GM10847 (cell line): ENCODE results near the gene CLSTN1.

Experiments
- POLR2A ChIP-seq: IDR thresholded peaks from 2 replicates; pipeline ENCODE4 v1.6.1; 2011; ENCODE audit not compliant: insufficient read length; ENCODE audit errors: extremely low read depth

CLSTN1 gene

DNA sequence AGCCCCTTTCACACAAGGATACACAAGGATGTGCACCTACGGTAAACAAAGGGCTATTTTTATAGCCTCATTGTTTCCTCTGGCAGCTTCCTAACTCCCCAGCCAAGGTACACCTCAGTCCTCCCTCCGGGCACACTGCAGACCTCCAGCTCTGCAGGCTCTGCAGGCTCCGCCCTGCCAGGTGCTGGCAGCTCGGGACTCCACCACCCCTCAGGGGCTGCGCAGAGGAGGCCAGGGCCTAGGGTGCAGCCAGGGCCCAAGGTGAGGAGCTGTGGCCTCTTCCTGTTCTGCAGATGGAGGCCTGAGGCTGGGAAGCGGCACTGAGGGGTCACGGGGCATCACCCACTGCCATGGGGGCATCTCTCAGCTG, 19.8 kb upstream of the CLSTN1 start:
- no peak for TF ChIP-seq POLR2A

DNA sequence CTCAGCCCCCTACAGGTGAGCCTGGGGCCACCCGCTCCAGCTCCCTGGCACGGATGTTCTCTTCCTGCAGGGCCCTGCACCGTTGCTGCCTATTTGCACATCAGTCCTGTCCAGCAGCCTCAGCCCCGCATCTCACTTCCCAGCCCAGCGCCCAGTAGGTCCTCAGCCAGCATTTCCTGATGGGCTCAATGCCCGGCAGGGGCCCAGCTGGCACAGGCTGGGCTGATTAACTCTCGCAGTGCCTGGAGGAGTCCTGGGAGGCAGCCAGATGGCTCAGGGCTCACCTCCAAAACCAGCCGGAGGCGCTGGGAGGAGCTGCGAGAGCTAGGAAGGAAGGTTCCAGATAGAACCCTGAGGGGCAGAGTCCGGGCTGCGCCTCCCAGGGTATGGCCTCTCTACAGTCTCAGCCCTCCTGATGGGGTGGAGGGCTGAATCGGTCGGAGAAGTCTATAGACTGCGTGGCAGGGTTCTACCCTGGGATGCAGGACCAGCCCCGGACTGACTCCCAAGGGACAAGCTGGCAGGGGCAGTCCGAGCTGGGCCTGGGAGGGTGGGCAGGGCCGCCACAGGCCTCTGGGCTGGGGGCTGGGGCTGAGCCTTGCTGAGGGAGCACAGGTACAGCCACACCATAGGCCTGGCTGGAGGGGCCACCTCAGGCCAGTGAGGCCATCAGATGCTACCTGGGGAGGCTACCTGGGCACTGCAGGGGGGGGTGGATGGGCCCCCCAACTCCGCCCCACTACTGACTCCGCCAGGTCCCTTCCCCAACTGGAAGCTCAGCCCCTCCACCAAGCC, 19.2 kb upstream of the CLSTN1 start:
- no peak for TF ChIP-seq POLR2A

DNA sequence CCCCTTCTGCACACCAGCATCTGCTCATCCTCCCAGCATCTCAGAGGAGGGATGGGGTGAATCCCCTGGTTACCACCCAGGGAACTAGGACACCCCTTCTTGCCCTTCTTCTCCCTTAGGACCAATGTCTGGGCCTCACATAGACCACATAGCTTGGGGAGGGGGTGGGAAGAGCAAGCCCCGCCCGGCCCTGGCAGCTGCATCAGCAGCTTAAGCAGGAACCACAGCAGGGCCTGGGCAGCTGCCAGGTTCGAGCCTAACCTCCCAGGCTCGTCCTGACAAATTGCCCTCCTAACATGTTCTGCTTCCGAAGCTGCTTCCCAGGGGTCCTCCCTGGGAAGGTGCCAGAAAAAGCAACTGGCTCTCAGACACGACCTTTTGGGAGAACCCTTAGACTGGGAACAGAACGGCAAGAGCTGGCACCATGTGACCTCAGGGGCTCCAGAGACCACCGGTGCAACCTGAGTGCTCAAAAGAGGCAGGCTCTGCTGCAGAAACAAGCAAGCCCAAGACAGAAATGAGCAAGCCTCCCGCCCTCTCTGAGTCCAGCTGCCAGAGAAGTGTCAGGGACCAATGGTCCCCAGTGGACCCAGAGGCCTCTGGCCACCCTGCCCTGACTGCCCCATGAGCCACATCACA, 18.4 kb upstream of the CLSTN1 start:
- no peak for TF ChIP-seq POLR2A

DNA sequence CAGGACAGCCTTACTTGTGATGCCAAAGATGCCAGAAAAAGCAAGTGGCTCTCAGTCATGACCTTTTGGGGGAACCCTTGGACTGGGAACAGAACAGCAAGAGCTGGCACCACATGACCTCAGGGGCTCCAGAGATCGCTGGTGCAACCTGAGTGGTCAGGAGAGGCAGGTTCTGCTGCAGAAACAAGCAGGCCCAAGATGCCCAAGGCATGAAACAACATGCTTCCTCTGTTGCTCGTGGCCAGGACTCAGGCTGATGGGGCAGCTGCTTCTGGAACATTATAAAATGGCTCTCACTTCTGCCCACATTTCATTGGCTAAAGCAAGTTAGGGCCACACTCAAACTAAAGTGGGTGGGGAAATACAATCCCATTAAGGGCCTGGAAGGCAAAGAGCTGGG, 17.7 kb upstream of the CLSTN1 start:
- no peak for TF ChIP-seq POLR2A

DNA sequence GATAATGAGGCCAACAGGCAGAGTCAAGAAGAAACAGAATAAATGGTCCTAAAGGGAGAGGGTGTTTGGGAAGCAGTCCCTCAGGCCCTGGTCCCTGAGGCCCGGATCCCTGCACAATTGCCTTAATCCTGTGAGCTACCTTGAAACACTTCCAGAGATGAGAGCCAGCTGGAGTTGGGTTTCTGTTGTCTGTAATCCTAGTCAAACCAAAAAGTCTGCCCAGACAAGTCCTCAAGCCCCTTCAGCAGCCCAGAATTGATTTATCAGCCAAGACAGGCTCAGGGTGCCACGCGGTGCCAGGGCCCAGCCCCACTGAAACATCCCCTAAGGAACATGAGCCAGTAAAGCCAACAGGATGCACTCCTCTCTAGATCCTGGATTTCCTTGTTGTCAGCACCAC, 16.4 kb upstream of the CLSTN1 start:
- TF ChIP-seq POLR2A = no peak

DNA sequence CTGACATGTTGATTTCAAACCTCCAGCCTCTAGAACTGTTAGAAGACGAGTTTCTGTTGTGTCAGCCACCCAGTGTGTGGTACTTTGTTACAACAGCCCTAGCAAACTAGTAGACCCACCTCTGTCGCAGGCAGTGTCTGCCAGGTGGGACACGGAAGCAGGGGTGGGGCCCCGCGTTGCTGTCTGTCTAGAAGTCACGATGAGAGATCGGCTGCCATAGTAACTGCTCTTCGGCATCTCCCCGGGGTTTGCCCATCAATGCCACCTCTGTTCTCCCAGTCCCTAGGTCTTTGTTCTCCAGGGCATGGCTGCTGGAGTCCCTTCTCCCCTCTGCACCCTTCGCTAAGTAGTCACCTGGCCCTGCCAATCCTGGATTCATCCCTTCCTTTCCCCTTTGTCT, 15.2 kb upstream of the CLSTN1 start:
- TF ChIP-seq POLR2A = no peak

DNA sequence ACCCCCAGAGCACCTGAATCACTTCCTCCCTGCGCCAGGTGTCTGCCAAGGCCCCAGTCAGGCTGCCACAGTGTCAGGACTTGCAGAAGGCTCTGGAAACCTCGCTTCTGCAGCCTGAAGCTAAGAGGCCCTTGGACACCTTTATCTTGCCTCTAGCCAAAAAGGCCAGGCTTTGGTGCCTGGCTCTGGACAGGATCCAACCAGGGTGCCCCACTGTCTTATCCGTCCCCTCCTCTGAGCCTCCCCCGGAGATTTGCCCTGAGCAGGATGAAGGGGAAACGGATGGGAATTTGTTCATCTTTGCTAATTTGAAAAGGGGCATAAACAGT, 12.8 kb upstream of the CLSTN1 start:
- TF ChIP-seq POLR2A = no peak

DNA sequence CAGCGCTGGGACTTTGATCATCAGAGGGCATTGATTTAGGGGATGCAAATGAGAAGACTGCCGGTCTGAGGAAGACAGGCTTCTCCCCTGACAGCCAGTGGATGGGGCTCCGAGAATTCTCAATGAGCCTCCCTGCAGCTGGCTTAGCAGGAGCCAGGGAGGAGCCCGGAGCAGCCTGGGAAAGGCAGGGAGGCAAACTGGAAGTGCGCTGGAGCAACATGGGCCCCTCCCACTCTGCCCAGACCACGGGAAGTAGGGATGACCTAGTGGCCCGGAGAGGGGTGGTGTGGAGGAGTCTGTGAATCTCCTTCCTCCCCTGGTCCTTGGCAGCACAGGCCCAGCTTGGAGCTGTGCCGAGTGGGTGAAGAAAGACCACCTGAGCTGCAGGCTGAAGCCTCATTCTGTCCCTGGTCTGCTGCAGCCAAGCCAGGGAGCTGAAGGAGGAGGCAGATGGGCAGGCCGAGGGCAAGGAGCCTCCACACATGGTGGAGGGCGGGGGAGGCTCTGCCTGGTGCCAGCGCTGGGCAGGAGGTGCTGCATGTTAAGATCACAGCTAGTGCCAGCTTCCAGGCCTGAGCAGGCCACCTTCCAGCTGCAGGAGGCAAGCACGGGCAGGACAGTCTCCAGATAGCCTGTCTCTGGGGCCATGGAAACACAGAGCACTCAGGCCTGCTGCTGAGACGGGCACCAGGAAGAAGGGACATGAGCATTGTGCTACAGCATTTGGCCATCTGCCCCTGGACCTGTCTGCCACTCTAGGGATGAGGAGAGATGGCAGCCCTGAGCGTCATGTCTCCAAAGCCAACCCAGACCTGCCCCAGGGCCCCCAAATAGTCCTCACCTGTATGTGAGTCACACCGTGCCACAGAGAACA, 12.2 kb upstream of the CLSTN1 start:
- no peak for TF ChIP-seq POLR2A

DNA sequence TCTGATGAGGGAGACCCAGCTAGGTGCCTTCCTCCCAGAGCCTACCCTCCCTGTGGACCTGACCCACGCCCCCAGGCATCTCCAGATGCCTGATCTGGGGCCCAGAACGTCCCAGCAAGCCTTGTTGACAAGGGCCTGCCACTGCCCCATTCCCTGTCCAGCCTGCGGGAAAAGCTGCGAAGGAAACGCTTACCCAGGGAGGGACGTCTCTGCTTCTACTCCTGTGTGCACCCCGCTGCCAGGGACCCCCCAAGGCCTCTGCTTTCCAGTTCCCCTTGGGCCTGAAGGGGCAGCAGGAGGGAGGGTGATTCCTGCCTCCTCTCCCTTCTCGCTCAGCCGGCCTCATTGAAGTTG, 11.6 kb upstream of the CLSTN1 start:
- TF ChIP-seq POLR2A = no peak

DNA sequence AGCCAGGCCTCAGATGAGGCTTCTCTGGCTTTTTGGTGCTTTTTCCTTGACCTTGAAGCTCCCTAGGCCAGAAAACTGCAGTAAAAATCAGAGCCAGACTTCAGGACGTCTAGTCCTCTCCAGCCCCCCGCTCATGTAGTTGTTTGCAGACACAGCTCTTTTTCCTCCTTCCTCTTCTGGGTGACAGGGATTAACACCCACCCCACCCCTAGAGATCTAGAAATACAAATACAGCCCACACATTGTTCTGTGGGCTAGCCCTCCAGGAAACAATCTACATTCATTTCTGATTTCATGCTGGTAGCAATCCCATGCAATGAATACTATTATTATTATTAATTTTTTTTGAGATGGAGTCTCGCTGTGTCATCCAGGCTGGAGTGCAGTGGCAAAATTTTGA, 9.9 kb upstream of the CLSTN1 start:
- no peak for TF ChIP-seq POLR2A

DNA sequence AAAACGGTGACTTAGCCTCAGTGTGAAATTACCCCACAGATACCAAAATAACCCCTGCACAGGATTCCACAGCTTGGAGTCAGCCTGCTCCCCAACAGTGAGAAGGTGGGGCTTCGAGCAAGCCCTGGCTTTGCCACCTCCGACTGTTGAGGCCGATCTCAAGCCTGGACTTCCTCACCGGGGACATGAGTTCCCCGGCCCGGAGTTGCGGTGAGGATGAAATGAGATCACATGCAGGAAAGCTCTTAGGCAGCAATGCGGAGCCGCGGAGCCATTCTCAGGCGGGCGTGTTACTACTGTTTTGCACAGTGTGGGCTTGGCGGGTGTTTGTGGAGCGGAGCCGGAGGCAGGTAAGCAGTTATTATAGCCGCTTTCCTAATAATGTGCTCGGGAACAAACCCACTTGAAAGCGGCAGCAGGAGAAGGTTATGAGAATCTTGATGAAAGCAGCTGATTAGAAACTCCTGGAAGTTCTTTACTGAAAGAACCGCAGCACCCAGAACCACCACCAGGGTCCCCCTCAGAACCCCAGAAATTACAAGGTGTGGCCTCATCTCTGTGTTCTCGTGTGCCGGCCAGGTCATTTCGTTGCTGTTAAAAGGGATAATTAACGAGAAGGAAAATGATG, 3.9 kb upstream of the CLSTN1 start:
- no peak for TF ChIP-seq POLR2A

DNA sequence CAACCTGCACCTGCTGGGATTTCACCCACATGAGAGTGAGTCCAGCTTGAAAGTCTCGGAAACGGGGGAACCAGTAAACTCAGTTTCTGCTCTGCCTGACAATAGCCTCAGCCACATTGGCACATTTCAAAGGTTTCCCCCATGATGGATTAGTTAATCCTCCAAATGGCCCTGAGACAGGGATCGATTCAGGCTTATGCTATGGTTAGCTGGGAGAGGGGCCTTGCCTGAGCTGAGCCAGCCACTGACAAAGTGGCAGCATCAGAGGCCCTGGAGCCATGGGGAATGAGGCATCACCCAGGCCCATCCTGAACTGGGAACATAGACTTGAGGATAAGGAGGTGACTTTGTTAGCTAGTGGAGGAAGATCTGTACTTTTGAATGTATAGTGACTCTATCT, 2.9 kb upstream of the CLSTN1 start:
- TF ChIP-seq POLR2A = no peak

DNA sequence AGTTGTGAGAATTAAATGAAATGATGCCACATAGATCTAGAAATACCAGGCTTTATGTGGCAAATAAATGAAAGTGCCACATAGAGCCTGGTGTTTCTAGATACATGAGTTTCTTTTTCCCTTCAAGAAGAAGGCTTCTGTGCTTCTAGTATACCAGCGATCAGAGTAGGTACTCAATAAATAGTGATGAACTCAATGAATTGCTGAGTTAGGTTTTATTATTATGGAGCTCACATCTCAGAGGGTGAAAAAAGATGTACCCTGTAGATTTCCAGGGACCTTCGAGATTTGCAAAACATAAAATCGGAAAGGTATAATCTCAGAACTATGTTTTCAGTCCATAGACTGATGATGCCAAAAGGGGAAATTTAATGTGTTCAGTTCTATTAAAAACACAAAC, 2.3 kb upstream of the CLSTN1 start:
- TF ChIP-seq POLR2A = no peak

DNA sequence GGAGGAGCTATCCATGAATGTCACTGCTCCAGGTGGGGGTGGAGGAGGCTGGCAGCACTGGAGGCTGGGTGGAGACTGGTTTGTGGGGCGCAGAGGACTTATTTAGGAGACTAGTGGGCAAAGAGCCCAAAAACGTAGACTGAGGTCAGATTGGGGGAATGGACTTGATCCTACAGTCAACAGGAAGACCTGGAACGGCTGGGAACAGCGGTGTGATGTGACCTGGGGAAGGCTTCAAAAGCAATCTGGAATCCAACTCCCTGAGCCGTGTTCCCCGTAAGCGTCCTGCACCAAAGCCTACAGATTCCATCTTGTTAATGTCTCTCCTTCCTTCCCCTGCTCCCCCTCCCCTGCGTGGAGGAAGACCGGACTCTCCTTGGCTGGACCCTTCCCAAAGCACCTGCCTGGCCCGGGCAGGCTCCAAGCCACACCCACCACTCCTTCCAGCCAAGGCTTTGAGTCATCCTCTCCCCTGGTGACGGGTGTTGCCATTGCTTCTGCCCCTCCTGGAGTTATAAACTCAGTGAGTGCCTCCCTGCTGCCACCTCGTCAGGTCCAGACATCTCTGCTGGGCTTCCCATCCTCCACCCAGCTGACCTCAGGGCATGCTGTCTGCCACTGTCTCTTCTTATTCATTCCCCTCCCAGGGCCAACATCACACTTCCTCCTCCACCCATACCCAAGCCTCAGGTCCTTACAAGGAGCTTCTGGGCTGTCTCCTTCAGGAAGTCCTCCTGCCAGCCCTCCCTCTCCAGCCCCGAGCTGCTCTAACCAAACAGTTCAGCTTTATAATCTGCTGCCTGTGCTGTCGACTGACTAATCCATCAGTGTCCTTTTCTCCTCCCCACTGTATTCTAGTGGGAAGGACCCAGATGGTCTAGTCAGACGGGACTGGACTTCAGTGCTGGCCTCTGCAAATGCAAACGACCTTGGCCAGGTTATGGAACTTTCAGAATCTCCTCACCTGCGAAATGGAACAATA, 1.6 kb upstream of the CLSTN1 start:
- no peak for TF ChIP-seq POLR2A

DNA sequence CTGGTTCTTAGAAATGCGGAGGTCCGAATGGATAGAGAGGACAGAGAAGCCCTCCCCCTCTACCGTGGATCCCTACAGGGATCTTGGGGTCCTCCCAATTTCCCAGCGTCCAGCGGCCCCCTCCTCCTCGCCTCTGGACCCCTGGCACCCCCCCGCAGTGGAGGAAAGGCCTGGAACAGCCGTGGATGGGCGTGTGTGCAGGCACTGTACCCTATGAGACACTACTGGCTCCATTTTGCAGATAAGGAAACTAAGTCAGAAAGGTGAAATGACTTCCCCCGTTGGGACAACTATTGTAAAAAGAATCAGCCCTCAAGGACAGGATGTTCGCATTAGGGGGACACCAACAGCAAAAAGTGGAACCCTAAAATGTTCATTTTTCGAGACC, 931 bp upstream of the CLSTN1 start:
- TF ChIP-seq POLR2A = no peak

DNA sequence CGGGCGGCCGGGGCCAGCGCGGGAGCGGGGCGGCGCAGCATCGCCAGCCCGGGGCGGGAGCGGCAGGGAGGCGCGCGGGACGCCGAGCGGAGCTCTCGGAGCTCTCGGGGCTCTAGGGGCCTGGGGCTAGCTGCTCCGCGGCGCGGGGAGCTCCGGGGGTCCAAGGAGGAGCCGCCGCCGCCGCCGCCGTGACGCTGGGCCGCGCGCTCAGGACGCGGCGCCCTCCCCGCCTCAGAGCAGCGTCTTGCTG, 147 bp downstream of the CLSTN1 start:
- TF ChIP-seq POLR2A = peak; percentile 76
